Measurements from ENCODE around the gene MN1. TPM values are rescaled to one million over a fixed set of nuclear protein-coding genes. Genes with fewer than 3 reads are reported as not detected.

The MN1 gene
- total and polyA plus RNA-seq, 2 donors (not counting 1 experiment from before 2014, with no cell fraction given), result 0.02 to 0.12 TPM

DNA sequence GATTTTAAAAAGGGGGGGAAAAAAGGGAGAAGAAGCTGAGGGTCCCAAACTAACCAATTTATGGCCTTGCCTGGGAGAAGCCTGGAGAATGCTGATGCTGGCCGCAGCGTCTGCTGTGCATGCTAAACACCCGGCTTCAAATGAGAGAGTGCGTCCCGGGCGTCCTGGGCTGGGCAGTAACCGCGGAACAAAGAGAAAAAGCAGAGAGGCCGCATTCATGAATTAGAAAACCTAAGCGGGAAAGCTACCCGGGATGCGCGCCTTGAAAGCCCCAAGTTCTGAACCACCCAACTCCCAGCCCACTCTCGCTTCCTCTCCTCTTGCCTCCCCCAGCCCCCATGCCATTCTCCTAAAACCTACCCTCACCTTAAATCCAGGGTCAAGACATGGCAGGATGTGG lies 6.5 kb downstream of the MN1 start:
- POLR2A ChIA-PET, result no interaction called here
- H3K27me3 ChIP-seq (replicated peaks in 1 of 4; ENCODE audit: control extremely low read depth in 1 of 4, control insufficient read depth in 3 of 4, insufficient read depth in 4 of 4, low read length in 3 of 4), result peaks cover 0 to 5% (median under 1%) of the 10 kb centered on the region in 4 experiments
- H3K4me3 ChIP-seq (ENCODE audit: control extremely low read depth in 1 of 5, extremely low read depth in 1 of 5, insufficient read depth in 1 of 5, low read depth in 2 of 5, low read length in 4 of 5), result no peak overlapping the region
- no peaks in the 10 kb centered on the region for H3K4me1 Mint-ChIP-seq
- no peaks in the 10 kb centered on the region for H3K9me3 Mint-ChIP-seq (ENCODE audit: insufficient read depth)
- CTCF ChIA-PET, result no interaction called here
- H3K27ac Mint-ChIP-seq, result no peak overlapping the region
- H3K4me1 ChIP-seq (ENCODE audit: control insufficient read depth in 2 of 2, insufficient read depth in 2 of 2, low read length in 2 of 2), result peaks cover under 1% of the 10 kb centered on the region in 2 donors
- H3K79me2 ChIP-seq (ENCODE audit: control insufficient read depth, insufficient read depth, low read length), result no peaks in the 10 kb centered on the region
- H3K27ac ChIP-seq (ENCODE audit: low read length in 2 of 2), result no peak overlapping the region
- TF ChIP-seq, protein P1, sequence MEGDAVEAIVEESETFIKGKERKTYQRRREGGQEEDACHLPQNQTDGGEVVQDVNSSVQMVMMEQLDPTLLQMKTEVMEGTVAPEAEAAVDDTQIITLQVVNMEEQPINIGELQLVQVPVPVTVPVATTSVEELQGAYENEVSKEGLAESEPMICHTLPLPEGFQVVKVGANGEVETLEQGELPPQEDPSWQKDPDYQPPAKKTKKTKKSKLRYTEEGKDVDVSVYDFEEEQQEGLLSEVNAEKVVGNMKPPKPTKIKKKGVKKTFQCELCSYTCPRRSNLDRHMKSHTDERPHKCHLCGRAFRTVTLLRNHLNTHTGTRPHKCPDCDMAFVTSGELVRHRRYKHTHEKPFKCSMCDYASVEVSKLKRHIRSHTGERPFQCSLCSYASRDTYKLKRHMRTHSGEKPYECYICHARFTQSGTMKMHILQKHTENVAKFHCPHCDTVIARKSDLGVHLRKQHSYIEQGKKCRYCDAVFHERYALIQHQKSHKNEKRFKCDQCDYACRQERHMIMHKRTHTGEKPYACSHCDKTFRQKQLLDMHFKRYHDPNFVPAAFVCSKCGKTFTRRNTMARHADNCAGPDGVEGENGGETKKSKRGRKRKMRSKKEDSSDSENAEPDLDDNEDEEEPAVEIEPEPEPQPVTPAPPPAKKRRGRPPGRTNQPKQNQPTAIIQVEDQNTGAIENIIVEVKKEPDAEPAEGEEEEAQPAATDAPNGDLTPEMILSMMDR (IDR thresholded peaks at IDR 0.05), result no peak
- TF ChIP-seq EZH2 (IDR thresholded peaks at IDR 0.05; ENCODE audit: borderline replicate concordance, insufficient read depth, low read depth, low read length, poor library complexity, severe bottlenecking), result no peak
- peaks cover 10% of the 10 kb centered on the region for H3K27me3 Mint-ChIP-seq
- H2AFZ ChIP-seq (ENCODE audit: insufficient read depth, low read depth, low read length, poor library complexity, severe bottlenecking), result no peak overlapping the region
- H3K4me3 Mint-ChIP-seq, result no peak overlapping the region
- H4K20me1 ChIP-seq (ENCODE audit: control insufficient read depth, insufficient read depth, low read length, poor library complexity, severe bottlenecking), result no peaks in the 10 kb centered on the region
- no peak overlapping the region for H3K9ac ChIP-seq (ENCODE audit: low read length)
- no peaks in the 10 kb centered on the region for H3K36me3 ChIP-seq (replicated peaks in 1 of 2; ENCODE audit: control extremely low read depth in 1 of 2, control insufficient read depth in 1 of 2, extremely low read depth in 1 of 2, insufficient read depth in 2 of 2, low read length in 1 of 2)
- no peak overlapping the region for H3K4me2 ChIP-seq (replicated peaks; ENCODE audit: low read depth, low read length, poor library complexity, severe bottlenecking)
- intact Hi-C loops (cut with micrococcal nuclease), result no loop called here
- no peak for DNase-seq
- ATAC-seq (ENCODE audit: low read depth), result no peak
- H3K9me3 ChIP-seq (ENCODE audit: control extremely low read depth in 1 of 3, control insufficient read depth in 2 of 3, insufficient read depth in 1 of 3, low read length in 2 of 3), result no peaks in the 10 kb centered on the region
- 95% methylated on average over 12 of the region's 14 CpGs for WGBS (ENCODE audit: insufficient coverage)

DNA sequence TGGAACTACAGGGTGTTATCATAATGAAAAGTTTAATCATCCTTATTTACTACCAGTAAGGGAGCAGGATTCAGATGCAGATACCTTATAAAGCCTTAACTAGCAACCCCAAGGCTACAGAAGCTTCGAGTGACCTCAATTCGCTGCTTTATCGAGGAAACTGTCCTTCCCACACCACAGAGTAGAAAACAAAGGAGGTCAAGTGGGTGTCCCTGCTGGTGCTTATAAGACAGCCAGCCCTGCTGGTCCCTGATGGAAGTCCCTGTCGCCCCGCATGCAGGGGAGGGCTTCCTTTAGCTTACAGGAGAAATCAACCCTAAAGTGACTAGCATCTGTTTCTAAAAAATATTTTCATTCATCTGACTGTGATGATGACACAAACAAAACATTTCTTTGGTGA lies 7.3 kb downstream of the MN1 start:
- Histone ChIP-seq H3K79me2 (ENCODE audit: control insufficient read depth, insufficient read depth, low read length) (no peaks in the 10 kb centered on the region), H2AFZ (ENCODE audit: insufficient read depth, low read depth, low read length, poor library complexity, severe bottlenecking) (no peak overlapping the region), H3K27ac (ENCODE audit: low read length in 2 of 2) (no peak overlapping the region), H3K4me1 (ENCODE audit: control insufficient read depth in 2 of 2, insufficient read depth in 2 of 2, low read length in 2 of 2) (no peaks in the 10 kb centered on the region), H3K4me3 (ENCODE audit: control extremely low read depth in 1 of 5, extremely low read depth in 1 of 5, insufficient read depth in 1 of 5, low read depth in 2 of 5, low read length in 4 of 5) (no peak overlapping the region), H3K4me2 (replicated peaks; ENCODE audit: low read depth, low read length, poor library complexity, severe bottlenecking) (no peak overlapping the region), H3K9ac (ENCODE audit: low read length) (no peak overlapping the region), H3K36me3 (replicated peaks in 1 of 2; ENCODE audit: control extremely low read depth in 1 of 2, control insufficient read depth in 1 of 2, extremely low read depth in 1 of 2, insufficient read depth in 2 of 2, low read length in 1 of 2) (no peaks in the 10 kb centered on the region), H4K20me1 (ENCODE audit: control insufficient read depth, insufficient read depth, low read length, poor library complexity, severe bottlenecking) (no peaks in the 10 kb centered on the region), H3K9me3 (ENCODE audit: control extremely low read depth in 1 of 3, control insufficient read depth in 2 of 3, insufficient read depth in 1 of 3, low read length in 2 of 3) (no peaks in the 10 kb centered on the region), H3K27me3 (replicated peaks in 1 of 4; ENCODE audit: control extremely low read depth in 1 of 4, control insufficient read depth in 3 of 4, insufficient read depth in 4 of 4, low read length in 3 of 4) (no peaks in the 10 kb centered on the region)
- H3K4me1 Mint-ChIP-seq, result no peaks in the 10 kb centered on the region
- POLR2A ChIA-PET, result no interaction called here
- intact Hi-C loops (cut with micrococcal nuclease), result no loop called here
- no peak for DNase-seq
- H3K27ac Mint-ChIP-seq, result no peak overlapping the region
- CTCF ChIA-PET, result no interaction called here
- TF ChIP-seq, protein P1 (IDR thresholded peaks at IDR 0.05), result no peak
- no peak for TF ChIP-seq EZH2 (IDR thresholded peaks at IDR 0.05; ENCODE audit: borderline replicate concordance, insufficient read depth, low read depth, low read length, poor library complexity, severe bottlenecking)
- H3K4me3 Mint-ChIP-seq, result no peak overlapping the region
- 97% methylated on average over 5 of the region's 5 CpGs for WGBS (ENCODE audit: insufficient coverage)
- peaks cover 11% of the 10 kb centered on the region for H3K27me3 Mint-ChIP-seq
- H3K9me3 Mint-ChIP-seq (ENCODE audit: insufficient read depth), result no peaks in the 10 kb centered on the region
- ATAC-seq (ENCODE audit: low read depth), result no peak
